OCI-LY3 (cell line): Measurements from ENCODE around the gene FAM168B.

Experiments
- CTCF ChIP-seq: fragments of 200-600, 300-600 bp; sonication (generic); IDR thresholded peaks from 2 replicates; pipeline ENCODE4 v1.5.1; 2014; ENCODE audit warnings: antibody characterized with exemption, low read length, low read depth
- EZH2phosphoT487 ChIP-seq: fragments of 200-600 bp; shearing (Covaris generic); IDR thresholded peaks from 2 replicates; pipeline ENCODE4 v1.6.1; 2018; ENCODE audit warnings: antibody characterized with exemption, mixed run types, low read depth

GRCh38 chr2:131039908-131040660, 53.2 kb downstream of the FAM168B start:
- TF ChIP-seq CTCF (no peak), EZH2phosphoT487 (no peak)
